IMR-90 (cell line): ENCODE measurements around the gene PXMP2. TPM values are rescaled to one million over a fixed set of nuclear protein-coding genes. Genes with fewer than 3 reads are reported as not detected.

ENCODE experiments used
- ATAC-seq: fragments of 200-7000 bp; cut with Tn5 transposase; 2 replicates; pipeline ENCODE4 v1.9.1; 2020; ENCODE audit warnings: low read depth, mild to moderate bottlenecking, moderate library complexity
- BruUV-seq: library from RNA; stranded (reverse); fragments of 400-500 nt; replicated peaks from 2 replicates; lab custom pipeline; 2021; lab: Mats Ljungman, UMichigan
- CTCF ChIA-PET: fragments of 300-600 bp; formaldehyde crosslinking; extraction: SDS; loops from one replicate; lab custom pipeline; 2021; ENCODE audit warnings: antibody characterized with exemption; lab: Yijun Ruan, JAX
- POLR2A ChIA-PET: fragments of 300-600 bp; sonication (Branson Sonifier 250); formaldehyde crosslinking; loops from one replicate; lab custom pipeline; 2022; ENCODE audit warnings: antibody characterized with exemption; ENCODE audit not compliant: unreplicated experiment; lab: Charles Lee
- DNase-seq: peaks from one replicate; pipeline ENCODE4 v3.0.0; 2013
- H2AFZ ChIP-seq: replicated peaks from 2 replicates; pipeline ENCODE3; 2013; ENCODE audit warnings: low read length, mild to moderate bottlenecking; ENCODE audit not compliant: poor library complexity
- H2AK5ac ChIP-seq: 2 replicates; pipeline ENCODE4 v1.6.1; 2013; ENCODE audit warnings: low read depth, low read length, inconsistent platforms
- H2AK9ac ChIP-seq: replicated peaks from 2 replicates; pipeline ENCODE3; 2013; ENCODE audit warnings: mild to moderate bottlenecking, low read depth, low read length, moderate library complexity; ENCODE audit not compliant: poor library complexity
- H2BK120ac ChIP-seq: 2 replicates; pipeline ENCODE4 v1.6.1; 2013; ENCODE audit warnings: low read depth, low read length, inconsistent platforms
- H2BK15ac ChIP-seq: 3 replicates; pipeline ENCODE4 v1.6.1; 2013; ENCODE audit warnings: low read depth, low read length, inconsistent platforms
- H2BK20ac ChIP-seq: 2 replicates; pipeline ENCODE4 v1.6.1; 2013; ENCODE audit warnings: low read depth, mild to moderate bottlenecking, inconsistent platforms, low read length, moderate library complexity
- H2BK5ac ChIP-seq: 2 replicates; pipeline ENCODE4 v1.6.1; 2013; ENCODE audit warnings: mild to moderate bottlenecking, low read depth, low read length, inconsistent platforms; ENCODE audit not compliant: poor library complexity, severe bottlenecking
- H3K14ac ChIP-seq: replicated peaks from 2 replicates; pipeline ENCODE4 v1.6.1; 2013; ENCODE audit warnings: low read depth, low read length, inconsistent platforms
- H3K18ac ChIP-seq: 2 replicates; pipeline ENCODE4 v1.6.1; 2013; ENCODE audit warnings: low read depth, low read length, control low read depth
- H3K23ac ChIP-seq: 2 replicates; pipeline ENCODE4 v1.6.1; 2013; ENCODE audit warnings: low read depth, low read length, inconsistent platforms
- H3K27ac ChIP-seq: 2 replicates; pipeline ENCODE4 v1.5.1; 2013; ENCODE audit warnings: mild to moderate bottlenecking, control low read depth, low read length; ENCODE audit not compliant: insufficient read depth
- H3K27me3 ChIP-seq: 2 replicates; pipeline ENCODE4 v1.6.1; 2013; ENCODE audit warnings: low read length; ENCODE audit not compliant: control insufficient read depth, insufficient read depth
- H3K36me3 ChIP-seq: 2 replicates; pipeline ENCODE4 v1.6.1; 2013; ENCODE audit warnings: low read length, mixed read lengths; ENCODE audit not compliant: control insufficient read depth, insufficient read depth
- H3K4ac ChIP-seq: 2 replicates; pipeline ENCODE4 v1.6.1; 2013; ENCODE audit warnings: low read depth, low read length, inconsistent platforms
- H3K4me1 ChIP-seq: 2 replicates; pipeline ENCODE4 v1.6.1; 2013; ENCODE audit warnings: low read length, mixed read lengths; ENCODE audit not compliant: control insufficient read depth, insufficient read depth
- H3K4me2 ChIP-seq: 2 replicates; pipeline ENCODE4 v1.6.1; 2013; ENCODE audit warnings: low read depth, mild to moderate bottlenecking, control low read depth, low read length, moderate library complexity
- H3K4me3 ChIP-seq: 2 replicates; pipeline ENCODE4 v1.5.1; 2013; ENCODE audit warnings: low read depth, mild to moderate bottlenecking, control low read depth, low read length, moderate library complexity; ENCODE audit not compliant: insufficient read depth
- H3K56ac ChIP-seq: 2 replicates; pipeline ENCODE4 v1.6.1; 2013; ENCODE audit warnings: low read length, inconsistent platforms; ENCODE audit not compliant: insufficient read depth; ENCODE audit errors: extremely low read depth
- H3K79me1 ChIP-seq, 2 experiments: 2 replicates each; pipeline ENCODE4 v1.6.1; 2013; ENCODE audit warnings: low read length in 2 of 2, inconsistent platforms in 1 of 2, low read depth in 1 of 2
- H3K9ac ChIP-seq: 2 replicates; pipeline ENCODE4 v1.6.1; 2013; ENCODE audit warnings: low read depth, low read length, control low read depth
- H3K9me1 ChIP-seq: 2 replicates; pipeline ENCODE4 v1.6.1; 2013; ENCODE audit warnings: low read length, inconsistent platforms; ENCODE audit not compliant: insufficient read depth
- H3K9me3 ChIP-seq: 2 replicates; pipeline ENCODE4 v1.6.1; 2013; ENCODE audit warnings: low read length; ENCODE audit not compliant: control insufficient read depth, insufficient read depth
- H4K20me1 ChIP-seq: 2 replicates; pipeline ENCODE4 v1.6.1; 2013; ENCODE audit warnings: low read length, inconsistent platforms; ENCODE audit not compliant: insufficient read depth
- H4K5ac ChIP-seq: 2 replicates; pipeline ENCODE4 v1.6.1; 2013; ENCODE audit warnings: mild to moderate bottlenecking, low read depth, low read length, control low read depth
- H4K8ac ChIP-seq, 2 experiments: 2 replicates each; pipeline ENCODE4 v1.6.1; 2013; ENCODE audit warnings: low read depth in 2 of 2, low read length in 2 of 2, control low read depth in 1 of 2, inconsistent platforms in 1 of 2
- H4K91ac ChIP-seq: 2 replicates; pipeline ENCODE4 v1.6.1; 2013; ENCODE audit warnings: low read depth, low read length, inconsistent platforms; ENCODE audit not compliant: insufficient read depth
- CEBPB ChIP-seq: IDR thresholded peaks from 2 replicates; pipeline ENCODE4 v1.6.1; 2012; ENCODE audit warnings: low read depth, low read length, improper control_type of control experiment
- CHD1 ChIP-seq: IDR thresholded peaks from 2 replicates; pipeline ENCODE4 v1.6.1; 2012; ENCODE audit warnings: low read depth, low read length, improper control_type of control experiment
- FOS ChIP-seq: fragments of 150-350 bp; IDR thresholded peaks from 2 replicates; pipeline ENCODE4 v1.6.1; 2016; ENCODE audit warnings: low read depth, low read length
- MAZ ChIP-seq: IDR thresholded peaks from 2 replicates; pipeline ENCODE4 v1.6.1; 2012; ENCODE audit warnings: low read depth, mild to moderate bottlenecking, low read length, improper control_type of control experiment, moderate library complexity, borderline replicate concordance
- MXI1 ChIP-seq: IDR thresholded peaks from 2 replicates; pipeline ENCODE4 v1.6.1; 2012; ENCODE audit warnings: low read depth, mild to moderate bottlenecking, low read length, moderate library complexity, borderline replicate concordance
- POLR2A ChIP-seq: IDR thresholded peaks from 2 replicates; pipeline ENCODE4 v1.6.1; 2012; ENCODE audit warnings: mild to moderate bottlenecking, low read depth, low read length
- RCOR1 ChIP-seq: IDR thresholded peaks from 2 replicates; pipeline ENCODE4 v1.6.1; 2012; ENCODE audit warnings: mild to moderate bottlenecking, low read length, improper control_type of control experiment; ENCODE audit not compliant: insufficient replicate concordance
- SMC3 ChIP-seq: fragments of 150-350 bp; IDR thresholded peaks from 2 replicates; pipeline ENCODE4 v1.6.1; 2016; ENCODE audit warnings: low read depth, mild to moderate bottlenecking, antibody characterized with exemption, low read length, moderate library complexity
- WGBS, 2 experiments: methylation state at CpG; one replicate each; pipeline versions ENCODE4 v1.1.5 to v1.1.7; 2013; ENCODE audit warnings: missing lambda C conversion rate in 2 of 2; ENCODE audit not compliant: insufficient read length in 1 of 2; ENCODE audit errors: extremely low coverage in 2 of 2; 5-methylcytosine and 5-hydroxymethylcytosine counted together
- dilution Hi-C: fragments of 300-500 bp; cut with HindIII; formaldehyde crosslinking; loops from one replicate; pipeline ENCODE4 v1.14.3; 2018; ENCODE audit warnings: low sequenced_read_pairs; ENCODE audit not compliant: unreplicated experiment
- in situ Hi-C: fragments of 300-500 bp; cut with MboI; formaldehyde crosslinking; loops from 3 replicates; pipeline ENCODE4 v1.14.3; 2019; ENCODE audit warnings: low sequenced_read_pairs, inconsistent platforms, mixed read lengths
- intact Hi-C: fragments of 100-400 bp; cut with micrococcal nuclease; formaldehyde crosslinking; loops from 2 replicates; pipeline ENCODE4 v1.10.0; 2022
- polyA plus RNA-seq, 3 experiments: library from polyadenylated mRNA; depleted of rRNA; stranded (reverse); fragments of >200 nt; gene quantifications; 2 replicates each; pipeline ENCODE4 v1.2.3, GENCODE V29; 2012; ENCODE audit warnings: low replicate concordance in 1 of 3
- total RNA-seq: library from RNA; depleted of rRNA; stranded (reverse); fragments of >200 nt; gene quantifications from 2 replicates; pipeline ENCODE4 v1.2.3, GENCODE V29; 2012
- TF ChIP-seq, protein P1 (sequence below): fragments of 150-350 bp; IDR thresholded peaks from 2 replicates; pipeline ENCODE4 v1.6.1; 2016; ENCODE audit warnings: low read depth, mild to moderate bottlenecking, low read length, moderate library complexity, borderline replicate concordance
- TF ChIP-seq, protein P2 (sequence below): fragments of 150-350 bp; IDR thresholded peaks from 2 replicates; pipeline ENCODE4 v1.6.1; 2017; ENCODE audit warnings: mild to moderate bottlenecking, antibody characterized with exemption, low read length, low read depth

Gene PXMP2
- total and polyA plus RNA-seq, 2 of the 4 experiments (the other 2 are of a cell fraction) = 10.9 to 20.1 TPM

DNA sequence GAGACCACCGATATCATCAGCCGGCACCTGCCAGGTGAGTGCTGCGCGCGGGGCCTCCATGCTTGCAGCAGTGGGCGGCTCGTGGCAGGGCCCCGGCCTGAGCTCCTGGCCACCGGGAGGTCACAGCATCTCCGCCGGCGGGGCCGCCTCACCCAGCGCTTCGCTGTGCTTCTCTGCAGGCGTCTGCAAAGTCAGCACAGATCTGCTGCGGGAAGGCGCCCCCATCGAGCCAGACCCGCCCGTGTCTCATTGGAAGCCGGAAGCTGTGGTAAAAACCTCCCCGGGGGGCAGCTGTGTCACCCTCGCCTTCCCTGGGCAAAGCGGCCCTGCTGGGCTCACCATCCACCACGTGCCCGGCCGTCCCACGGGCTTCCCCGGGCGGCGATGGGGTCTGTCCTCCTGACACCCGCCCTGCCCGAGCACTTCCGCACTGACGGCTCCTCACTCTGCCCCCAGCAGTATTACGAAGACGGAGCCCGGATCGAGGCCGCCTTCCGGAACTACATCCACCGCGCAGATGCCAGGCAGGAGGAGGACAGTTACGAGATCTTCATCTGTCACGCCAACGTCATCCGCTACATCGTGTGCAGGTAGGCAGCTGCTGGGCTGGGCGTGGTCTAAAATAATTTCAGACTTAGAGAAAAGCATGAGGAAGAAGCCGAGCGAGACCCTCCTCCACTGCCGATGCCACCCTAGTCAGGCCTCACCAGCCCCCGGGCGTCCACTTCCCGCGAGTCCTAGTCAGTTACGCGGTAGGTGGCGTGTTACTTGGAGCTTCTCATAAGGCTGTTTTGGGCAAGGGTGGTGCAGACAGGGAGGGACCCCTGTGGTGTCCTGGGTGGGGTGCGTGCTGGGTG, 30.4 kb downstream of the PXMP2 start (continued):
- no peak for TF ChIP-seq SMC3

DNA sequence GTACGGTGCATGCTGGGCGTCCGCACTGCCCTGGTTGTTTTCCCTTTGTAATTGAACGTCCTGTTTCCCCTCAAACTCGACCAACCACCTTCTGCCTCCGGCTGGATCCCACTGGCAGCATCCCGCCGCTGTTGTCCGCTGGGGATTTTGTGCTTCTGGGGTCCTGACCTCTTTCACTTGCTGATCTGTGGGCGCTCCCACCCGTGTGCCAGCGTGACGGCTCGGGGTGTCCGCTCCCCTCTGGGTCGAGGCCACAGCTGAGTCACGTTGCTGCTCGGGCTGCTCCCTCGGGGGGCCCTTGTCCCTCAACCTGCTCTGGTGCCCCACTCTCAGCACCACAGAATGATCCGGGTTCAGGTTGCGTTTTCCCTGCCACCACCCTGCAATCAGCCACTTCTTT, 31.3 kb downstream of the PXMP2 start:
- no peak overlapping the region for H3K4me3 ChIP-seq
- H3K4ac ChIP-seq = no peak overlapping the region
- no peak overlapping the region for H2BK120ac ChIP-seq
- H3K9me1 ChIP-seq = no peaks in the 10 kb centered on the region
- no peak overlapping the region for H2BK20ac ChIP-seq
- peaks cover 54% of the 10 kb centered on the region for H3K36me3 ChIP-seq
- no peak overlapping the region for H3K23ac ChIP-seq
- CTCF ChIA-PET = no interaction called here
- no peak overlapping the region for H2AK9ac ChIP-seq
- H2BK15ac ChIP-seq = no peak overlapping the region
- no peak overlapping the region for H4K91ac ChIP-seq
- peaks cover 17 to 38% of the 10 kb centered on the region in 2 experiments for H3K79me1 ChIP-seq
- POLR2A ChIA-PET = no interaction called here
- H3K27ac ChIP-seq = no peak overlapping the region
- peaks cover 17% of the 10 kb centered on the region for H4K20me1 ChIP-seq
- H3K4me2 ChIP-seq = no peak overlapping the region
- no peak for DNase-seq
- no peak overlapping the region for H3K56ac ChIP-seq
- H4K8ac ChIP-seq = no peak overlapping the region
- no peak overlapping the region for H2BK5ac ChIP-seq
- no TSS peak for BruUV-seq
- TF ChIP-seq MAZ (no peak), RCOR1 (no peak), FOS (no peak), CHD1 (no peak), MXI1 (no peak), CEBPB (no peak), POLR2A (no peak)
- TF ChIP-seq, protein P1, sequence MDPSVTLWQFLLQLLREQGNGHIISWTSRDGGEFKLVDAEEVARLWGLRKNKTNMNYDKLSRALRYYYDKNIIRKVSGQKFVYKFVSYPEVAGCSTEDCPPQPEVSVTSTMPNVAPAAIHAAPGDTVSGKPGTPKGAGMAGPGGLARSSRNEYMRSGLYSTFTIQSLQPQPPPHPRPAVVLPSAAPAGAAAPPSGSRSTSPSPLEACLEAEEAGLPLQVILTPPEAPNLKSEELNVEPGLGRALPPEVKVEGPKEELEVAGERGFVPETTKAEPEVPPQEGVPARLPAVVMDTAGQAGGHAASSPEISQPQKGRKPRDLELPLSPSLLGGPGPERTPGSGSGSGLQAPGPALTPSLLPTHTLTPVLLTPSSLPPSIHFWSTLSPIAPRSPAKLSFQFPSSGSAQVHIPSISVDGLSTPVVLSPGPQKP = no peak
- TF ChIP-seq, protein P2, sequence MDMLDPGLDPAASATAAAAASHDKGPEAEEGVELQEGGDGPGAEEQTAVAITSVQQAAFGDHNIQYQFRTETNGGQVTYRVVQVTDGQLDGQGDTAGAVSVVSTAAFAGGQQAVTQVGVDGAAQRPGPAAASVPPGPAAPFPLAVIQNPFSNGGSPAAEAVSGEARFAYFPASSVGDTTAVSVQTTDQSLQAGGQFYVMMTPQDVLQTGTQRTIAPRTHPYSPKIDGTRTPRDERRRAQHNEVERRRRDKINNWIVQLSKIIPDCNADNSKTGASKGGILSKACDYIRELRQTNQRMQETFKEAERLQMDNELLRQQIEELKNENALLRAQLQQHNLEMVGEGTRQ = no peak
- dilution Hi-C loops (no loop called here), intact Hi-C loops (no loop called here), in situ Hi-C loops (no loop called here)
- no peaks in the 10 kb centered on the region for H3K9me3 ChIP-seq
- no peak overlapping the region for H3K14ac ChIP-seq
- no peak for ATAC-seq
- H3K27me3 ChIP-seq = no peaks in the 10 kb centered on the region
- H2AK5ac ChIP-seq = no peak overlapping the region
- no peaks in the 10 kb centered on the region for H3K4me1 ChIP-seq
- H2AFZ ChIP-seq = no peak overlapping the region
- no peak overlapping the region for H3K18ac ChIP-seq
- H4K5ac ChIP-seq = no peak overlapping the region
- H3K9ac ChIP-seq = no peak overlapping the region
- 95% methylated on average over 9 of the region's 21 CpGs; no CpG with 5 or more reads in 1 of the 2 experiments for WGBS, 2 experiments
